Myocyte (in vitro differentiated cells): Measurements from ENCODE around the gene CRIP3. TPM values are rescaled to one million over a fixed set of nuclear protein-coding genes. Genes with fewer than 3 reads are reported as not detected.

Experiments
- DNase-seq: peaks from one replicate; pipeline ENCODE4 v3.0.0-alpha.2; 2012; ENCODE audit warnings: low read depth
- total RNA-seq: library from RNA; depleted of rRNA; stranded (reverse); fragments of >200 nt; gene quantifications from 2 replicates; pipeline ENCODE4 v1.2.3, GENCODE V29; 2014

Gene CRIP3
- total RNA-seq, 1 donor from 2014 or later, result not detected

DNA sequence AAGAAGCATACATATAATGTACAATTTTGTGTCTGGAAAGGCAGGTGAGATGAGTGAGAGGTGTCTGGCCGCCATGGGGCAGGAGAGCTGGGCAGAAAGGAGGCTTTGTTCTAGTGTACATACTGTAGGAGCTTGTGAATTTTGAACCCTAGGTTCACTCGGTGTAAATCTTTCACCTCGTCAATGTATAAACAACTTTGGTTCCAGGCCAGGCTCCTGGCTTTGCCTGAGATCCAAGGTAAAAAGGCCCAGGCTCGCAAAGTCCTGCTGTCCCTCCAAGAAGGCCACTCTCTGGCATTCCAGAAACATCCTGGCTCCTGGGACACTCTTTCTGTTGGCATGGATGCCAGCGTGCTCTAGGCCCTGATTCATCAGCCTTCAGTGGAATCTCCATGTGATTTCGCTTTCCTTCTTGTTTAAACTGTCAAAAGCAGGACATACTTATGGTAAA, 17.7 kb downstream of the CRIP3 start:
- no peak for DNase-seq

DNA sequence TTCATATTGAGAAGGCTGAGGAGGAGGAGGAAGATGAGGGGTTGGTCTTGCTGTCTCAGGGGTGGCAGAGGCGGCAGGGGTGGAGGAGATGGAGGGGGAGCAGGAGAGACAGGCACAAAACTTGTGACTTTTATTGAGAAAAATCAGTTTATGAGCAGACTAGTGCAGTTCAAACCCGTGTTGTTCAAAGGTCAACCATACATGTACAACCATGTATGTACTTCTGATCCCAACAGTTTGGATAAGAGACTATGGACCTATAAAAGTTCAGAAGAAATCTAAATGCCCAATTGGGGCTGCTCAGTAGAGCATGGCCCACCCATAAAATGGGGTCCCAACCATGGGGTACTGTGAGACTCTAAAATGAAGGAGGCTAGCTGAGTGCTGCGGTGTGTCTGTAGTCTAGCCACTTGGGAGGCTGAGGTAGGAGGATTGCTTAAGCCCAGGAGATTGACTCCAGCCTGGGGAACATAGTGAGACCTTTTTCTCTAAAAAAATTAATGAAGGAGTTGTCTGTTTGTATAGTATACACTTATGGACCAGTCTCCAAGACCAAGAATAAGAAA, 18.2 kb downstream of the CRIP3 start:
- no peak for DNase-seq

DNA sequence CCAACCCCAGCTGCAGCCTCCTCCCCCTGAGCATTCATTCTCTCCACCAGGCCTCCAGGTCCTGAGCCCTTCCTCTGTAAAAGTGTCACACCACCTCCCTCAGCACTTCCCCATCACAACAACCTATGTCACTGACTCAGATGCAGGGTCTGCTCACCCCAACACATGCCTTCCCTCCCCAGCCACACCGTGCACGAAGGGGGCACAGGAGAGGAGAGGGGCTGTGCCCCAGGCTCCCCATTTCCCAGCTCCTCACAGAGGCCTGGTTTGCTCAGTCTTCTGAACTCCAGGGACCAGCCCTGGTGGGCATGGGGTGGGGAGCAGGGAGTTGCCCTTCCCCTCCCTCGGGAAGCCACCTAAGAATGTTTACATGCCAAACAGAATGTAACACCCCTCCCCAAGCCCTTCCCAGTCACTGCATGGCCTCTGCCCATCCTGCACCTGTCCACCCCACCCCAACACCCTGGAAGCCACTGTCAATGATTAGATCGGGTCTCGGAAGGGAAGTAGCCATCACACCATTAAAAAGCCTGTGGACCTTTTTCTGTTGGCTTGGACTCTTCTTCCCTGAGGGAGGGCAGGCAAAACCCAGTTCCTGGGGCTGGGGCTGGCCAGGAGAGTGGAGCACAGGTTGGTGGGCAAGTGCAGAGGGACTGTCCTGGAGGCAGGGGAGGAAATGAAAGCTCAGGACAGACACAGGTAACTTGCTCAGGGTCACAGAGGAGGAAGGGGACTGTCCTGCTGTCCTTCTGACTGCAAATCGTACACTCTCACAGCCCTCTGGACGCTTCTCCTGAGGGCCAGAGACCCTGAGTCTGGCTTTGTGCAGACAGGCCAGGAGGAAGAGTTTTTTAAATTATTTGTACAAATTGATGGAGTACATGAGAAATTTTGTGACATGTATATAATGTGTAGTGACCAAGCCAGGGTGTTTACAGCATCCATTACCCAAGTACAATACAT, 20.6 kb downstream of the CRIP3 start:
- DNase-seq, result no peak

DNA sequence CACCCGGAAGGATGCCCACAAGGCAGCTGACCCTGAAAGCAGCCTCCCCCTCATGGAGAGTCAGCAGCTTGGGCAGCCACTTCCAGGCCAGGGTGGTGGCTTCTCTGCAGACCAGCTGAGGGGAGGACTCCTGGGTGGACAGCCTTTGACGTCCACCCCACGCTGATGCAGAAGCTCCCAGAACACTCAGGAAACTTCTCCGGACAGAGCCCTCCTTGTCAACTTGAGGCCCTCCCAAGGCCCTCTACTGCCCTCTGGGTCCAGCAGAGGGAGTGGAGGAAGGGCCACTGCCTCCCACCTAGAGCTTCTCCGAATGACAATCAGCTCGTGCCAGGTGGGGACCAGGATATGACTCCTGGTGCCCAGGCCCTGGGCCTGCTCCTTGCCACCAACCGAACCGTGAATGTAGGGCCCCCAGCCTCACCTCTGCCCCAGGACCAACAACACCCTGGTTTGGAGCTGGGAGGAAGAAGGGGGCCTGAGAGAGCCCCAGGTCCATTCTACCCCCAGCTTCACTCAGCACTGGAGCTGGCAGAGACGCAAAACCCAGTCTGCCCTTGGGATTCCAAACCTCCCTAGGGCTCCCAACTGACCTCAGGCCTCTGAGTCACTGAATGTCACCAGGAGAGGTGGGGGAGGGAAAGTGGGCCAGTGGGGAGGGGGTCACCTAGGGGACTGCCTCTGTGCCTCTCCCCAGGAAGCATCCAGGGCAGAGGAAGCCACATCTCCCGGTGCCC, 21.5 kb downstream of the CRIP3 start:
- no peak for DNase-seq

DNA sequence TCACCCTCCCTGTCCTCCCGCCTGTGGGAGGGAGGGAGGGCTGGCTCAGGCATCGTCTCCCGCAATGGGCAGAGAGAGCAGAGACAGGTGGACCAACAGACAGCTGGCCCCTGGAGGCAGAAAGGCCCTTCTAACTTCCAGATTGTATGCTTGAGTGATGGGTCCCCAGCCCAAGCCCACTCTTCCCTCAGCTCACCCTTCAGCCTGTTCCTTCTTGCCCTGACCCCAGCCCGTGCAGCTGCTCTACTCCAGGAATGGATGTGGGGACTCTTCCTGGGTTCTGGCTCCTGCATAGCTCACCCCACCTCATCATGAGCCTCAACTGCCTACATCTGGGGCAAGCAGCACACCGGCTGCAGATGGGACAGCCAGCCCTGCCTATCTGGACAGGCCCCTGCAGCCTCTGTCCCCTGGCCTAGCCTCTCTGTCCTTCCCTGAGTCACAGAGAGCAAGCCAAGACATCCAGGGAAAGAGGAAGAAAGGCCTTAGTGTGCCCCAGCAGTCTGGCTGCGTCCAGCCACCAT, 22.1 kb downstream of the CRIP3 start:
- no peak for DNase-seq

DNA sequence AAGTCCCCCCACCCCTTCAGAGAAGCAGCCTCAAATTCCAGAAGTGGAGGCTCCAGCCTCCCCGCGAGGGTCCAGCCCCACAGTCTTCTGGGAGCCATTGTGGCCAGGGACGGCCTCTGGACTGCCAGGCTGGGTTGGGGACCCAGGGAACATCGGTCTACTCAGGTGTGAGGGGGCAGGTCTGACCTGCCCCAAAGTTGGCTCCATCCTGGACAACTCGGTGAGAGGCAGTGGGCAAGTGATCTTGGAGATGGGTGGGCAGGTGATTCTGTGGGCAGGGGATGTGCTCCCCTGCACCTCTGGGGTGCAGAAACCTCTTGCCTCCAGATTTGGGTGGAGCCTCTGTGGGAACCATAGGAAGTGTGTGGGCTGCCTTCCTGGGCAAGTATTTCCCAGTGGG, 22.8 kb downstream of the CRIP3 start:
- no peak for DNase-seq

DNA sequence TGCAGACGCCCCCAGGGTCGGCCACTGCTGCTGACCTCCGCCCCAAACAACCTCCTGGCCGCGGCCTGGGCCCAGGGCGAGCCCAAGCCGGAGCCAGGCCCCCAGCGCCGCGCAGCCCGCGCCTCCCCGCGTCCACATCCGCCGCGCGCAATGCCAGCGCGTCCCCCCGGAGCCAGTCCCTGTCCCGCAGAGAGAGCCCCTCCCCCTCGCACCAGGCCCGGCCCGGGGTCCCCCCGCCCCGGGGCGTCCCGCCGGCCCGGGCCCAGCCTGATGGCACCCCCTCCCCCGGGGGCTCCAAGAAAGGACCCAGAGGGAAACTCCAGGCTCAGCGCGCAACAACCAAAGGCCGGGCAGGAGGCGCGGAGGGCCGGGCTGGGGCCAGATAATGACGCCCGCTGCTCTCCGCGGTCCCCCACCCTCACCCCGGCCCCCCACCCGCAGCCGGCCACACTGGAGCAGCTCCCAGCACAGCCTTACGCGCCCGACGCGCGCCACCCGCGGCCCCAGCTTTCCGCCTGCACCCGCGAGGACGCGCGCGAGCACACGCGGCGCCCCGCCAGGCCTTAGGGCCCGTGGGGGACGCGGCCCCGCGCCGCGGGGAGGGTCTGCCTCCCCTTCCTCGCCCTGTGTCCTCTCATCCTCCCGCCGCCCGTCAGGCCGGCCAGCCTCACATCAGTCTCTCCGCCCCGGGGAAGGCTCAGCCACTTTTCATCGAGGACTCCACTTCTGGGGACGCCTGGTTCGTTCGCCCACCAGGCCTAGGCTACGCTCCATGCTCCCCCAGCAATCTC, 23.4 kb downstream of the CRIP3 start:
- DNase-seq, result no peak

DNA sequence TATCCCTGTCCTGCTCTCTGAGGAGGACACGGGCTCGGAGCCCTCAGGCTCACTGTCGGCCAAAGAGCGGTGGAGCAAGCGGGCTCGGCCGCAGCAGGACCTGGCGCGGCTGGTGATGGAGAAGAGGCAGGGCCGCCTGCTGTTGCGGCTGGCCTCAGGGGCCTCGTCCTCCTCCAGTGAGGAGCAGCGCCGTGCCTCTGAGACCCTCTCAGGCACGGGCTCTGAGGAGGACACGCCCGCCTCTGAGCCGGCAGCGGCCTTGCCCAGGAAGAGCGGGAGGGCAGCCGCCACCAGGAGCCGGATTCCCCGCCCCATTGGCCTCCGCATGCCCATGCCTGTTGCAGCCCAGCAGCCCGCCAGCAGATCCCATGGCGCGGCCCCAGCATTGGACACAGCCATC, 24.7 kb downstream of the CRIP3 start:
- no peak for DNase-seq

DNA sequence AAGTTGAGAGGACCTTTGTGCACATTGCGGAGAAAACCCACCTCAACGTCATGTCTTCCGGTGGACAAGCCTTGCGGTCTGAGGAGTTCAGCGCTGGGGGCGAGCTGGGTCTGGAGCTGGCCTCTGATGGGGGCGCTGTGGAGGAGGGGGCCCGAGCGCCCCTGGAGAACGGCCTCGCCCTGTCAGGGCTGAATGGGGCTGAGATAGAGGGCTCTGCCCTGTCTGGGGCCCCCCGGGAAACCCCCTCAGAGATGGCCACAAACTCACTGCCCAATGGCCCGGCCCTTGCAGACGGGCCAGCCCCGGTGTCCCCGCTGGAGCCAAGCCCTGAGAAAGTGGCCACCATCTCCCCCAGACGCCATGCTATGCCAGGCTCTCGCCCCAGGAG, 25.1 kb downstream of the CRIP3 start:
- DNase-seq, result no peak

DNA sequence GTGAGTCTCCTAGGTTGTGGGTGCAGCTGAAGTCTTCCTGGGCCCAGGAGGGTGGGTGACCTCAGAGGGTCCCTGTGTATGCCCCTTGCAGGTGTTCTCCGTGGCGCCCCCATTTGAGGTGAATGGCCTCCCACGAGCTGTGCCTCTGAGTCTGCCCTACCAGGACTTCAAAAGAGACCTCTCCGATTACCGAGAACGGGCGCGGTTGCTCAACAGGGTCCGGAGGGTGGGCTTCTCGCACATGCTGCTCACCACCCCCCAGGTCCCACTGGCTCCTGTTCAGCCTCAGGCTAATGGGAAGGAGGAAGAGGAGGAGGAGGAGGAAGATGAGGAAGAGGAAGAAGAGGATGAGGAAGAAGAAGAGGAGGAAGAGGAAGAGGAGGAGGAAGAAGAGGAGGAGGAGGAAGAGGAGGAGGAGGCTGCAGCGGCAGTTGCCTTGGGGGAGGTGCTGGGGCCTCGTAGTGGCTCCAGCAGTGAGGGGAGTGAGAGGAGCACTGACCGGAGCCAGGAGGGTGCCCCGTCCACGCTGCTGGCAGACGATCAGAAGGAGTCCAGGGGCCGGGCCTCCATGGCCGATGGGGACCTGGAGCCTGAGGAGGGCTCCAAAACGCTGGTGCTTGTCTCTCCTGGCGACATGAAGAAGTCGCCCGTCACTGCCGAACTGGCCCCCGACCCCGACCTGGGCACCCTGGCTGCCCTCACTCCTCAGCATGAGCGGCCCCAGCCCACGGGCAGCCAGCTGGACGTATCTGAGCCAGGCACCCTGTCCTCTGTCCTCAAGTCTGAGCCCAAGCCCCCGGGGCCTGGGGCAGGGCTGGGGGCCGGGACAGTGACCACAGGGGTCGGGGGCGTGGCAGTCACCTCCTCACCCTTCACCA, 25.8 kb downstream of the CRIP3 start:
- no peak for DNase-seq

DNA sequence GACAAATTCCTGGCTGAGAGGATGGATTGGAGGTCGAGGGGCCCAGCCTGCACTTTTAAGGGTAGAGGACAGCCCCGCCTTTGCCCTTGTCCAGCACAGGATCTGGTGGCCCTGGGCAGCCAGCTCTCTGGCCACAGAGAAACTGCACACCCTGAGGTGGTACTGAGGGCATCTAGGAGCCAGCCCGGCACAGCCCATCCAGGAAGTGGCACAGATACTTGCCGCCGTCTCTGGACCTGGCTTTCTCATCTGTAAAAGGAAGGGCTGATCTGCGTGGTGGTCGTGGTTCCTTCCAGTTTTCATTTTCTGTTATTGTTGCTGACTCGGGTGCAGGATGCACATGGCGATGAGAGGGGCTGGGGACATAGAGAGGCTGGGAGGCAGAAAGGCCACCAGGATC, 26.6 kb downstream of the CRIP3 start:
- no peak for DNase-seq

DNA sequence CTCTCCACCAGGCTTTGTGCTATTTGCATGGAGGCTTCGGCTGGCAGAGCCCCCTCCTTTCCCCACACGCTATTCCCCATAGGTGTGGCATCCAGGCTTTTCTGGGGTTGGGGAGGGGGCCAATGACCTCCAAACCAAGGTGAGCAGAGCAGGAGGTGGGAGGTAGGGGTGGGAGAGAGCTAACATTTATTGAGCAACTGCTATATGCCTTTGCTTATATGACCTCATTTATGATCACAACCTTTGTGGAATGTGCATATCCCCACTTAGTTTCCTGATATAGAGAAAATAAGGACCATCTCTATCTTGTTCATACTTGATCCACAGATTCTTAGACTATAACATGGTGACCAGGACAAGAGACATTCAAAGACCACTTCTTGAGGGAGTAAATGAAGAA, 28.4 kb downstream of the CRIP3 start:
- DNase-seq, result no peak

DNA sequence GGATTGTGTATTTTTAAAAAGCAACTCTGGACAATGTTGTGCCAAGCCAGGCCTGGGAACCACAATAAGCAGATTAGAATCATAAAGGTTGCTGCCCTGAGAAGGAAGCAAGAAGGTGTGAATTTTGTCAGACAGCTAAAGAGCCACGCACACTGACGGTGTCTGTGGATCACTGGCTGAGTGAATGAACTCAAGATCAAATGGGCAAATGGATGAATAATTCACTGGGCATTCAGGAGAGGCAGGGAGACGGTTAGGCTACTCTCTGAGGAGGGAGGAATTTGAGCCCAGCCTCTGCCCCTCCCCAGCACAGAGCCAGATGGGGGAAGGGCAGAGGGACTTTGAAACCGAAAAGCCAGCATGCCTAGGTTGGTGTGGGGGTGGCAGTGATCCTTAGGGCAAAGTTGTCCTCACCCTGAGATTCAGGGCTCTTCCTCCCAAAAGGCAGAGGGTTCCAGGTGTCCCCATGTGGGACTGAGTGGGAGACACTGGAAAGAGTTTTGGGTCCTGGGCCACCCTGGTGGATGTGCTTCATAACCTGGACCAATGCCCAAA, 30.0 kb downstream of the CRIP3 start:
- peak; percentile 61 for DNase-seq

DNA sequence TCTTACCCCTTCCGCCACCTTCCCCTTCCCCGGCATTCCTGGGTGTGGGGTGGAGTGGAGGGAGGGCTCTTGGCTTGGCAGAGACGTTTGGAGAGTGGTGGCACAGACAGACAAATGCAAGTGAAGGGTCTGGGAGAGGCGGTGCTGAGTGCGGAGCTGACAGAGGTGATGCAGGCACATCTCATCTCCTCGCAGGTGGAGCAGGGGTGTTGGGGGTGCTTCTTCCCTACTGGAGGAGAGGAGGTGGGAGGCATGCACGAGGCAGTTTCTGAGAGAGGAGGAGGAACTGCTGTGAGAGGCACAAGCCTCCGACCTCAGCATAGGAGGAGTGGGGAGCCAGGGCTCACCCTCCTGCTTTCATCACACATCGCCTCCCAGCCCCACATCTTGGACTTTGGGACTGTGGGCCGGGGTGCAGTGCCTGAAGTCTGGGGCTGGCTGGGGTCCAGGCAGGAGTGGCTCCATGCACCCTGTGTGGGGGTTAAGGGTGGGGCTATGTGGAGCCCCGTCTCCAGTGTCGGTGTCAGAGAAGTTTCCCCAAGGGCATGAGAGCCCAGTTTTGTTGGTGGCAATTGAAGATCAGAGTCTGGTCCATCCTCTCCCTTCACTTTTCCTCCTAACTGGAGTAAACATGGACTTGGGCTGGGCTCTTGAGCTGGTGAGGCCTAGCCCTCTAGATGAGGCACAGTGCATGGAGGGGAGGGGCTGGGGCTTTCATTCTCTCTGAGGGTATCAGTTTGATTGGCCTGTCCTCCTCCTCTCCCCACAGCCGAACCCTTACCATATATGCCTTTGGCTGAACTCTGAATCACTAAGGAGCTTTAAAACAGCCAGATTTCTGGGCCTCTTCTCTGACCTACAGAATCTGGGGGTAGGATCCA, 30.7 kb downstream of the CRIP3 start:
- no peak for DNase-seq

DNA sequence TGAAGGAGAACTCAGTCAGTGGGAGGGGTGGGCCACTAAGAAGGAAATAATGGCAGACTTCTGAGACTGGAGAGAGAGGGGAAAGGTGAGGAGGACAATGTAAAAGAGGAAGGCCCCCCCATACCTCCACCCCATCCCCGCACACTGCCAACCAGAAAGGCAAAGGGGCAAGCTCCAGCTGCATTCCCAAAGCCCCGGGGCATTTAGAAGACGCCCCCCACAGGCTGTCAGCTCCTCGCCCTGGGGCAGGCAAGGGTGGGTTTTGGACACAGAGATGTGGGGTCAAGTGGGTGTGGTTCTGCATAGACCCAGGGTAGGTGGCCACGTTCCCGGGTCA, 31.4 kb downstream of the CRIP3 start:
- no peak for DNase-seq

DNA sequence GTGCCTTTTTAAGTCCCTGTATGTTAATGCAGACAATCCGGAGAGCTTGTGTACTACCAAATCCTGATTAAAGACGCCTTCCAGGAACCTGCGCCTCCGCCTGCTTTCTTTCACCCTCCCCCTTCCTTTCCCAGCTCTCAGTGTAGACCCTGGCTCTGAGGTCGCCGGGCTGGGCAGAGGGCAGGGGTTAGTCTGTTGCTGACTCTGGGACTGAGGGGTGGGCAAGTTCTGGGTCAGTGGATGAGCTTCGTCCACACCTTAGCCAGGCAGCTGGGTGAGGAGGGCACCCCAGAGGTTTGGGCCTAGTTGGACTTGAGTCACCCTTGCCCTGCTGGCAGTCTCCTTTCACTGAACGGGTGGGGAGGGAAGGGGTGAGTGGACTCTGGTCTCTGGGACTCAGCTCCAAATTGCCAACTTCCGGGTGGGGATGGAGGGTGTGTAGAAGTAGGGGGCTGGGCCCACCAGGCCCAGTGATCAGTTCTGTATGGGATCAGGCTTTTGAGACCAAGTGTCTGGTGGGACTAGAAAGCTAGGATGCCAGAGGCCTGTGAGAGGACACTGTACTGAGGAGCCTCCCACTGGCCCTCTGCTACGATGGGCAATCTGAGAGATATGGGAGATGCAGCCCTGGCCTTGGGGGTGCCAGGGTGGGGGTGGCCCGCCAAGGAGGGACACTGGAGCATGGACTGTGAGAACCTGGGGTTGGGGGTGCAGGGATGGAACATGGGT, 31.9 kb downstream of the CRIP3 start:
- no peak for DNase-seq

DNA sequence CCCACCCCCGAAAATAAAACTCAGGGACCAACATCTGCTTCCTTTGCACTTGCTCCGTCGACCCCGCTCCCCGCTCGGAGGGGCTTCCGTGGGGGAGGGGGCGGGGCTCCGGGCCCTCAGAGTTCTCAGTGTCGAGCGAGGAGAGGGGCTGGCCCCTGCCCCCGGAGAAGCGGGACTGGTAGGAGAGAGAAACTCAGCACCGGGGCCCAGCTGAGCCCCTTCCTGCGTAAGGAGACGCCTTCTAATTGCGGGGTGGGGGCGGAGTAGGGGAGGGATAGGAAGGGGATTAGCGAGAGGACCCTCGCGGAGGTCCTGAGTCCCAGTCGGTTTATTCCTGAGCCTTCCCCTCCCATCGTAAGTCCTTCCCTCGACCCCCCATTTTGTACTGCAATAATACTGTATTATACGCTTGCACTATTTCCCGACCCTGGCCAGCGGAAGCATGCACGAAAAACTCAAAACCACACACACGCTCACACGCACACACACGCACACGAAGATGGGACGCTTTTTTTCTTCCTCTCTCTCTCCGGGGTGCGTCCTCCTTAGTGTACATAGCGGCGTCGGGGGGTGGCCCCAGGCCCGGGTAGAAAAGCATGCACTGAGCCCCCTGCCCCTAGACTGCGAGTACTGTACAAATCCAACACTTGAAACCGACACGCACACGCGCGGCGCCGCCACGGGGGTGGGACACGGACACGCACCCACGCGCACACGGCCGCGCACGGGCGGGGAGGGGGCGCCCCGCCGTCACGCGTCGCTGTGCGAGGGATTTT, 32.6 kb downstream of the CRIP3 start:
- DNase-seq, result no peak
